ENCODE results near the gene PKN2.
"Not testable (repeated sequence)": the region's sequence is repeated elsewhere in the genome, so short reads cannot be mapped to it uniquely, and the experiment has no call there.

Gene PKN2

GRCh38 chr1:88877382-88877825 lies 193.3 kb downstream of the PKN2 start:
- 0 out of 2 replicates have a peak, but pooled peaks cover 2% of the 10 kb centered on the region for H3K4me1 ChIP-seq (ENCODE audit: control insufficient read depth, low read length)
- H3K79me2 ChIP-seq (ENCODE audit: control insufficient read depth, low read length), result peaks cover 66% of the 10 kb centered on the region
- H3K27ac ChIP-seq (ENCODE audit: low read depth, low read length), result no peak overlapping the region
- peak; percentile 62 for TF ChIP-seq CTCF (IDR thresholded peaks at IDR 0.05; ENCODE audit: low read depth, low read length, poor library complexity, severe bottlenecking)
- TF ChIP-seq EZH2phosphoT487 (IDR thresholded peaks at IDR 0.05; ENCODE audit: borderline replicate concordance, low read length), result no peak
- H3K4me3 ChIP-seq (ENCODE audit: low read length), result no peak overlapping the region
- H4K20me1 ChIP-seq (ENCODE audit: control insufficient read depth, insufficient read depth, low read depth, low read length), result peaks cover 7% of the 10 kb centered on the region; the same call in 1 of the 2 replicates
- no peak overlapping the region for H3K4me2 ChIP-seq (ENCODE audit: low read length)
- no peaks in the 10 kb centered on the region for H3K27me3 ChIP-seq (ENCODE audit: control insufficient read depth, low read length)
- peaks cover 8% of the 10 kb centered on the region; the same call in 1 of the 2 replicates for H3F3A ChIP-seq (ENCODE audit: control insufficient read depth, insufficient read depth)
- H3K9me3 ChIP-seq (ENCODE audit: control insufficient read depth, insufficient read depth, low read length), result no peaks in the 10 kb centered on the region
- no peaks in the 10 kb centered on the region for H3K9me2 ChIP-seq (replicated peaks; ENCODE audit: control insufficient read depth, low read length)
- H3K36me3 ChIP-seq (ENCODE audit: control insufficient read depth, low read length), result peaks cover 51% of the 10 kb centered on the region

GRCh38 chr1:88877911-88878310 lies 193.8 kb downstream of the PKN2 start:
- no peak overlapping the region for H3K4me3 ChIP-seq (ENCODE audit: low read length)
- H4K20me1 ChIP-seq (ENCODE audit: control insufficient read depth, insufficient read depth, low read depth, low read length), result peaks cover 7% of the 10 kb centered on the region; the same call in 1 of the 2 replicates
- H3K27me3 ChIP-seq (ENCODE audit: control insufficient read depth, low read length), result no peaks in the 10 kb centered on the region
- H3K27ac ChIP-seq (ENCODE audit: low read depth, low read length), result no peak overlapping the region
- TF ChIP-seq EZH2phosphoT487 (IDR thresholded peaks at IDR 0.05; ENCODE audit: borderline replicate concordance, low read length) (no peak), CTCF (IDR thresholded peaks at IDR 0.05; ENCODE audit: low read depth, low read length, poor library complexity, severe bottlenecking) (peak; percentile 21)
- H3K36me3 ChIP-seq (ENCODE audit: control insufficient read depth, low read length), result peaks cover 54% of the 10 kb centered on the region
- no peaks in the 10 kb centered on the region for H3K9me3 ChIP-seq (ENCODE audit: control insufficient read depth, insufficient read depth, low read length)
- H3K4me2 ChIP-seq (ENCODE audit: low read length), result no peak overlapping the region
- H3K79me2 ChIP-seq (ENCODE audit: control insufficient read depth, low read length), result peaks cover 66% of the 10 kb centered on the region
- H3K4me1 ChIP-seq (ENCODE audit: control insufficient read depth, low read length), result peaks cover 2% of the 10 kb centered on the region; the same call in 1 of the 2 replicates
- H3K9me2 ChIP-seq (replicated peaks; ENCODE audit: control insufficient read depth, low read length), result no peaks in the 10 kb centered on the region
- peaks cover 8% of the 10 kb centered on the region; the same call in 1 of the 2 replicates for H3F3A ChIP-seq (ENCODE audit: control insufficient read depth, insufficient read depth)

GRCh38 chr1:88878731-88879130 lies 194.7 kb downstream of the PKN2 start:
- no peak overlapping the region for H3K4me3 ChIP-seq (ENCODE audit: low read length)
- peaks cover 5% of the 10 kb centered on the region; the same call in 1 of the 2 replicates for H4K20me1 ChIP-seq (ENCODE audit: control insufficient read depth, insufficient read depth, low read depth, low read length)
- TF ChIP-seq EZH2phosphoT487 (IDR thresholded peaks at IDR 0.05; ENCODE audit: borderline replicate concordance, low read length) (no peak), CTCF (IDR thresholded peaks at IDR 0.05; ENCODE audit: low read depth, low read length, poor library complexity, severe bottlenecking) (no peak)
- H3K79me2 ChIP-seq (ENCODE audit: control insufficient read depth, low read length), result peaks cover 65% of the 10 kb centered on the region
- H3K4me1 ChIP-seq (ENCODE audit: control insufficient read depth, low read length), result peaks cover 2% of the 10 kb centered on the region; the same call in 1 of the 2 replicates
- no peak overlapping the region for H3K4me2 ChIP-seq (ENCODE audit: low read length)
- H3K9me3 ChIP-seq (ENCODE audit: control insufficient read depth, insufficient read depth, low read length), result no peaks in the 10 kb centered on the region
- no peaks in the 10 kb centered on the region for H3K27me3 ChIP-seq (ENCODE audit: control insufficient read depth, low read length)
- no peaks in the 10 kb centered on the region for H3K9me2 ChIP-seq (replicated peaks; ENCODE audit: control insufficient read depth, low read length)
- H3F3A ChIP-seq (ENCODE audit: control insufficient read depth, insufficient read depth), result peaks cover 8% of the 10 kb centered on the region; the same call in 1 of the 2 replicates
- no peak overlapping the region for H3K27ac ChIP-seq (ENCODE audit: low read depth, low read length)
- peaks cover 59% of the 10 kb centered on the region for H3K36me3 ChIP-seq (ENCODE audit: control insufficient read depth, low read length)

GRCh38 chr1:88880717-88881116 lies 196.6 kb downstream of the PKN2 start:
- not testable (repeated sequence) for H3K4me1 ChIP-seq (ENCODE audit: control insufficient read depth, low read length); H3K4me2 ChIP-seq (ENCODE audit: low read length); H3K9me3 ChIP-seq (ENCODE audit: control insufficient read depth, insufficient read depth, low read length); H3F3A ChIP-seq (ENCODE audit: control insufficient read depth, insufficient read depth); H3K27me3 ChIP-seq (ENCODE audit: control insufficient read depth, low read length); H3K4me3 ChIP-seq (ENCODE audit: low read length); H3K27ac ChIP-seq (ENCODE audit: low read depth, low read length); H4K20me1 ChIP-seq (ENCODE audit: control insufficient read depth, insufficient read depth, low read depth, low read length); H3K9me2 ChIP-seq (replicated peaks; ENCODE audit: control insufficient read depth, low read length)
- Histone ChIP-seq H3K36me3 (ENCODE audit: control insufficient read depth, low read length) (peaks cover 69% of the 10 kb centered on the region), H3K79me2 (ENCODE audit: control insufficient read depth, low read length) (peaks cover 53% of the 10 kb centered on the region)
